Measurements from ENCODE around the gene TFR2.

TFR2 gene

GRCh38 chr7:100572949-100573675 lies 68.2 kb downstream of the TFR2 start:
- DNase-seq (ENCODE audit: low read depth in 2 of 2): no peak

- no peak for DNase-seq (ENCODE audit: low read depth in 2 of 2)
Observed at GRCh38 chr7:100572281-100572948, 68.9 kb downstream of the TFR2 start.

- DNase-seq (ENCODE audit: low read depth in 2 of 2): no peak
Observed at GRCh38 chr7:100571829-100572116, 69.6 kb downstream of the TFR2 start.

- no peak for DNase-seq (ENCODE audit: low read depth in 2 of 2)
Observed at GRCh38 chr7:100570954-100571828, 70.2 kb downstream of the TFR2 start.

Measured in stimulated activated CD4-positive, alpha-beta T cell treated with anti-CD3 and anti-CD28 coated beads, Interleukin-12 subunit alpha, Interleukin-12 subunit beta, amount 100 ng/mL, for 24 hours (primary cell).